HEK293 (cell line): ENCODE data around the gene ALOX15.

ENCODE experiments used
- CTCF ChIA-PET: fragments of 350-600 bp; formaldehyde crosslinking; extraction: SDS; loops from one replicate; lab custom pipeline; 2021; ENCODE audit warnings: antibody characterized with exemption; lab: Yijun Ruan, JAX
- POLR2A ChIA-PET: fragments of 300-600 bp; formaldehyde crosslinking; extraction: SDS; loops from one replicate; lab custom pipeline; 2020; ENCODE audit warnings: antibody characterized with exemption, inconsistent platforms; lab: Yijun Ruan, JAX
- H3K27ac ChIP-seq: fragments of 200-500 bp; sonication (Bioruptor generic); 2 replicates; pipeline ENCODE4 v1.5.1; 2014; ENCODE audit warnings: low read depth, low read length, control low read depth, inconsistent platforms; ENCODE audit errors: extremely low read depth
- H3K36me3 ChIP-seq, 2 experiments: fragments of 200-500 bp in 1 of 2; sonication (Bioruptor generic) in 1 of 2; 1 replicate in 1 of 2; 2 replicates in 1 of 2; pipeline ENCODE4 v1.5.1; 2014 to 2017; ENCODE audit warnings: inconsistent platforms in 2 of 2, low read length in 2 of 2; ENCODE audit not compliant: control insufficient read depth in 2 of 2, insufficient read depth in 1 of 2
- H3K4me1 ChIP-seq: fragments of 200-500 bp; sonication (Bioruptor generic); 2 replicates; pipeline ENCODE4 v1.5.1; 2014; ENCODE audit warnings: mild to moderate bottlenecking, low read length, inconsistent platforms; ENCODE audit not compliant: control insufficient read depth, insufficient read depth
- H3K4me3 ChIP-seq: 2 replicates; pipeline ENCODE4 v1.5.1; 2011; ENCODE audit warnings: low read depth, mild to moderate bottlenecking, control low read depth, low read length, moderate library complexity
- H3K9me3 ChIP-seq: fragments of 200-500 bp; sonication (Bioruptor generic); 2 replicates; pipeline ENCODE4 v1.5.1; 2014; ENCODE audit warnings: low read depth, low read length, inconsistent platforms; ENCODE audit not compliant: control insufficient read depth, insufficient read depth
- CTCF ChIP-seq: fragments of 450-650 bp; formaldehyde crosslinking; IDR thresholded peaks from 2 replicates; pipeline ENCODE4 v1.5.1; 2016; ENCODE audit warnings: missing biosample characterization, missing genetic modification characterization
- GLIS2 ChIP-seq: fragments of 450-650 bp; formaldehyde crosslinking; IDR thresholded peaks from 2 replicates; pipeline ENCODE4 v1.5.1; 2016; ENCODE audit warnings: missing biosample characterization, missing genetic modification characterization
- PRDM1 ChIP-seq: fragments of 450-650 bp; formaldehyde crosslinking; IDR thresholded peaks from 2 replicates; pipeline ENCODE4; 2016; ENCODE audit warnings: missing biosample characterization, missing genetic modification characterization
- TRIM28 ChIP-seq: IDR thresholded peaks from 2 replicates; pipeline ENCODE4 v1.6.1; 2011; ENCODE audit warnings: low read length, control low read depth, borderline replicate concordance
- ZBTB20 ChIP-seq: fragments of 450-650 bp; formaldehyde crosslinking; IDR thresholded peaks from 2 replicates; pipeline ENCODE4 v1.5.1; 2016; ENCODE audit warnings: missing biosample characterization, missing genetic modification characterization
- ZEB2 ChIP-seq: fragments of 450-650 bp; formaldehyde crosslinking; IDR thresholded peaks from 2 replicates; pipeline ENCODE4 v1.5.1; 2016; ENCODE audit warnings: missing biosample characterization, missing genetic modification characterization
- ZNF121 ChIP-seq: fragments of 450-650 bp; formaldehyde crosslinking; IDR thresholded peaks from 2 replicates; pipeline ENCODE4 v1.5.1; 2016; ENCODE audit warnings: missing biosample characterization, missing genetic modification characterization
- ZNF214 ChIP-seq: fragments of 450-650 bp; formaldehyde crosslinking; IDR thresholded peaks from 2 replicates; pipeline ENCODE4 v1.5.1; 2017; ENCODE audit warnings: missing biosample characterization, mild to moderate bottlenecking, missing genetic modification characterization, borderline replicate concordance
- ZNF223 ChIP-seq: fragments of 450-650 bp; formaldehyde crosslinking; IDR thresholded peaks from 2 replicates; pipeline ENCODE4 v1.5.1; 2016; ENCODE audit warnings: missing biosample characterization, missing genetic modification characterization
- ZNF280D ChIP-seq: fragments of 450-650 bp; formaldehyde crosslinking; IDR thresholded peaks from 2 replicates; pipeline ENCODE4 v1.5.1; 2016; ENCODE audit warnings: missing biosample characterization, missing genetic modification characterization
- ZNF449 ChIP-seq: fragments of 450-650 bp; formaldehyde crosslinking; IDR thresholded peaks from 2 replicates; pipeline ENCODE4 v1.5.1; 2017; ENCODE audit warnings: missing biosample characterization, mild to moderate bottlenecking, missing genetic modification characterization, moderate library complexity
- ZNF501 ChIP-seq: fragments of 450-650 bp; formaldehyde crosslinking; IDR thresholded peaks from 2 replicates; pipeline ENCODE4 v1.5.1; 2016; ENCODE audit warnings: missing biosample characterization, missing genetic modification characterization
- ZNF555 ChIP-seq: fragments of 450-650 bp; formaldehyde crosslinking; conservative IDR thresholded peaks from 2 replicates; pipeline ENCODE4 v1.5.1; 2017; ENCODE audit warnings: missing biosample characterization, mild to moderate bottlenecking, missing genetic modification characterization, inconsistent platforms
- ZNF560 ChIP-seq: fragments of 450-650 bp; formaldehyde crosslinking; IDR thresholded peaks from 2 replicates; pipeline ENCODE4 v1.5.1; 2017; ENCODE audit warnings: missing biosample characterization, missing genetic modification characterization, borderline replicate concordance
- ZNF580 ChIP-seq: fragments of 450-650 bp; formaldehyde crosslinking; IDR thresholded peaks from 2 replicates; pipeline ENCODE4 v1.5.1; 2016; ENCODE audit warnings: missing biosample characterization, missing genetic modification characterization
- ZNF677 ChIP-seq: fragments of 450-650 bp; IDR thresholded peaks from 2 replicates; pipeline ENCODE4 v1.5.0; 2018; ENCODE audit warnings: missing biosample characterization, mild to moderate bottlenecking, missing genetic modification characterization, moderate library complexity
- ZNF747 ChIP-seq: fragments of 450-650 bp; formaldehyde crosslinking; IDR thresholded peaks from 2 replicates; pipeline ENCODE4 v1.5.1; 2016; ENCODE audit warnings: missing biosample characterization, missing genetic modification characterization
- ZNF792 ChIP-seq: fragments of 450-650 bp; formaldehyde crosslinking; IDR thresholded peaks from 2 replicates; pipeline ENCODE4 v1.5.1; 2016; ENCODE audit warnings: missing biosample characterization, missing genetic modification characterization
- TF ChIP-seq, protein P1 (sequence below): fragments of 450-650 bp; formaldehyde crosslinking; IDR thresholded peaks from 2 replicates; pipeline ENCODE4 v1.5.1; 2016; ENCODE audit warnings: missing biosample characterization, missing genetic modification characterization
- TF ChIP-seq, protein P2 (sequence below): fragments of 450-650 bp; formaldehyde crosslinking; IDR thresholded peaks from 2 replicates; pipeline ENCODE4 v1.5.1; 2016; ENCODE audit warnings: missing biosample characterization, missing genetic modification characterization, borderline replicate concordance
- TF ChIP-seq, protein P3 (sequence below): fragments of 450-650 bp; formaldehyde crosslinking; IDR thresholded peaks from 2 replicates; pipeline ENCODE4 v1.5.1; 2016; ENCODE audit warnings: missing biosample characterization, missing genetic modification characterization

The ALOX15 gene

GRCh38 chr17:4583782-4584100 lies 57.7 kb downstream of the ALOX15 start:
- Histone ChIP-seq H3K4me1 (peaks cover 2% of the 10 kb centered on the region; the same call in 1 of the 2 replicates), H3K9me3 (no peaks in the 10 kb centered on the region), H3K27ac (peak overlapping the region; percentile 20; the same call in 1 of the 2 replicates), H3K4me3 (peak overlapping the region; percentile 39), H3K36me3 (no peaks in the 10 kb centered on the region)
- POLR2A ChIA-PET: interaction anchor here (0.6 to 1.4 kb wide), 3 partner anchors 16 to 27 kb away, joined by 3 to 12 read pairs (median 3); no protein-coding TSS in a partner anchor
- CTCF ChIA-PET: interaction anchor here (0.6 to 1.8 kb wide), 16 partner anchors 14 to 538 kb away, joined by 3 to 24 read pairs (median 4); no protein-coding TSS in a partner anchor
- TF ChIP-seq GLIS2 (no peak), PRDM1 (tag by site-specific recombination) (no peak), CTCF (tag by site-specific recombination) (peak; percentile 70; the same call in 1 of the 2 replicates)
- TF ChIP-seq, protein P1, sequence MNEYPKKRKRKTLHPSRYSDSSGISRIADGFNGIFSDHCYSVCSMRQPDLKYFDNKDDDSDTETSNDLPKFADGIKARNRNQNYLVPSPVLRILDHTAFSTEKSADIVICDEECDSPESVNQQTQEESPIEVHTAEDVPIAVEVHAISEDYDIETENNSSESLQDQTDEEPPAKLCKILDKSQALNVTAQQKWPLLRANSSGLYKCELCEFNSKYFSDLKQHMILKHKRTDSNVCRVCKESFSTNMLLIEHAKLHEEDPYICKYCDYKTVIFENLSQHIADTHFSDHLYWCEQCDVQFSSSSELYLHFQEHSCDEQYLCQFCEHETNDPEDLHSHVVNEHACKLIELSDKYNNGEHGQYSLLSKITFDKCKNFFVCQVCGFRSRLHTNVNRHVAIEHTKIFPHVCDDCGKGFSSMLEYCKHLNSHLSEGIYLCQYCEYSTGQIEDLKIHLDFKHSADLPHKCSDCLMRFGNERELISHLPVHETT (tag by site-specific recombination): no peak

GRCh38 chr17:4583206-4583605 lies 58.3 kb downstream of the ALOX15 start:
- no peaks in the 10 kb centered on the region for H3K9me3 ChIP-seq
- no peak overlapping the region for H3K27ac ChIP-seq
- CTCF ChIA-PET: interaction anchor here (0.6 to 1.8 kb wide), 10 partner anchors 14 to 537 kb away, joined by 3 to 24 read pairs (median 4); no protein-coding TSS in a partner anchor
- H3K4me3 ChIP-seq: no peak overlapping the region
- POLR2A ChIA-PET: interaction anchor here (0.6 kb wide), 1 partner anchor 19 kb away, joined by 3 read pairs; no protein-coding TSS in a partner anchor
- peaks cover 2% of the 10 kb centered on the region; the same call in 1 of the 2 replicates for H3K4me1 ChIP-seq
- H3K36me3 ChIP-seq: no peaks in the 10 kb centered on the region
- TF ChIP-seq ZNF555 (tag by site-specific recombination) (no peak), ZNF223 (tag by site-specific recombination) (no peak), ZNF121 (tag by site-specific recombination) (no peak), ZNF677 (tag by site-specific recombination) (no peak), ZNF747 (tag by site-specific recombination) (no peak), ZNF560 (tag by site-specific recombination) (no peak), ZNF580 (no peak), ZNF214 (tag by site-specific recombination) (no peak), ZEB2 (no peak), ZBTB20 (tag by site-specific recombination) (no peak), TRIM28 (no peak), ZNF792 (tag by site-specific recombination) (no peak), ZNF449 (tag by site-specific recombination) (no peak), ZNF280D (no peak), ZNF501 (no peak)
- TF ChIP-seq, protein P2, sequence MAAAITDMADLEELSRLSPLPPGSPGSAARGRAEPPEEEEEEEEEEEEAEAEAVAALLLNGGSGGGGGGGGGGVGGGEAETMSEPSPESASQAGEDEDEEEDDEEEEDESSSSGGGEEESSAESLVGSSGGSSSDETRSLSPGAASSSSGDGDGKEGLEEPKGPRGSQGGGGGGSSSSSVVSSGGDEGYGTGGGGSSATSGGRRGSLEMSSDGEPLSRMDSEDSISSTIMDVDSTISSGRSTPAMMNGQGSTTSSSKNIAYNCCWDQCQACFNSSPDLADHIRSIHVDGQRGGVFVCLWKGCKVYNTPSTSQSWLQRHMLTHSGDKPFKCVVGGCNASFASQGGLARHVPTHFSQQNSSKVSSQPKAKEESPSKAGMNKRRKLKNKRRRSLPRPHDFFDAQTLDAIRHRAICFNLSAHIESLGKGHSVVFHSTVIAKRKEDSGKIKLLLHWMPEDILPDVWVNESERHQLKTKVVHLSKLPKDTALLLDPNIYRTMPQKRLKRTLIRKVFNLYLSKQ: no peak
- TF ChIP-seq, protein P3, sequence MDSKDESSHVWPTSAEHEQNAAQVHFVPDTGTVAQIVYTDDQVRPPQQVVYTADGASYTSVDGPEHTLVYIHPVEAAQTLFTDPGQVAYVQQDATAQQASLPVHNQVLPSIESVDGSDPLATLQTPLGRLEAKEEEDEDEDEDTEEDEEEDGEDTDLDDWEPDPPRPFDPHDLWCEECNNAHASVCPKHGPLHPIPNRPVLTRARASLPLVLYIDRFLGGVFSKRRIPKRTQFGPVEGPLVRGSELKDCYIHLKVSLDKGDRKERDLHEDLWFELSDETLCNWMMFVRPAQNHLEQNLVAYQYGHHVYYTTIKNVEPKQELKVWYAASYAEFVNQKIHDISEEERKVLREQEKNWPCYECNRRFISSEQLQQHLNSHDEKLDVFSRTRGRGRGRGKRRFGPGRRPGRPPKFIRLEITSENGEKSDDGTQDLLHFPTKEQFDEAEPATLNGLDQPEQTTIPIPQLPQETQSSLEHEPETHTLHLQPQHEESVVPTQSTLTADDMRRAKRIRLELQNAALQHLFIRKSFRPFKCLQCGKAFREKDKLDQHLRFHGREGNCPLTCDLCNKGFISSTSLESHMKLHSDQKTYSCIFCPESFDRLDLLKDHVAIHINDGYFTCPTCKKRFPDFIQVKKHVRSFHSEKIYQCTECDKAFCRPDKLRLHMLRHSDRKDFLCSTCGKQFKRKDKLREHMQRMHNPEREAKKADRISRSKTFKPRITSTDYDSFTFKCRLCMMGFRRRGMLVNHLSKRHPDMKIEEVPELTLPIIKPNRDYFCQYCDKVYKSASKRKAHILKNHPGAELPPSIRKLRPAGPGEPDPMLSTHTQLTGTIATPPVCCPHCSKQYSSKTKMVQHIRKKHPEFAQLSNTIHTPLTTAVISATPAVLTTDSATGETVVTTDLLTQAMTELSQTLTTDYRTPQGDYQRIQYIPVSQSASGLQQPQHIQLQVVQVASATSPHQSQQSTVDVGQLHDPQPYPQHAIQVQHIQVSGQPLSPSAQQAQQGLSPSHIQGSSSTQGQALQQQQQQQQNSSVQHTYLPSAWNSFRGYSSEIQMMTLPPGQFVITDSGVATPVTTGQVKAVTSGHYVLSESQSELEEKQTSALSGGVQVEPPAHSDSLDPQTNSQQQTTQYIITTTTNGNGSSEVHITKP (tag by site-specific recombination): no peak
